H9 (cell line): Measurements from ENCODE around the gene DDX21. TPM values are rescaled to one million over a fixed set of nuclear protein-coding genes. Genes with fewer than 3 reads are reported as not detected.

Experiments used
- DNase-seq: peaks from one replicate; pipeline ENCODE4 v3.0.0-alpha.2; 2017
- H2AFZ ChIP-seq: one replicate; pipeline ENCODE4 v1.6.1; 2013; ENCODE audit warnings: mild to moderate bottlenecking, low read length, control low read depth, moderate library complexity
- H2AK5ac ChIP-seq: 2 replicates; pipeline ENCODE4 v1.6.1; 2013; ENCODE audit warnings: low read length, control low read depth, mixed read lengths; ENCODE audit not compliant: insufficient read length
- H2BK120ac ChIP-seq: one replicate; pipeline ENCODE4 v1.6.1; 2013; ENCODE audit warnings: low read depth, mild to moderate bottlenecking, low read length, control low read depth, inconsistent platforms; ENCODE audit not compliant: poor library complexity, severe bottlenecking
- H2BK12ac ChIP-seq: 2 replicates; pipeline ENCODE4 v1.6.1; 2013; ENCODE audit warnings: low read length, control low read depth, mixed read lengths, low read depth; ENCODE audit not compliant: insufficient read length
- H2BK15ac ChIP-seq: 2 replicates; pipeline ENCODE4 v1.6.1; 2013; ENCODE audit warnings: low read depth, low read length, control low read depth
- H2BK20ac ChIP-seq: one replicate; pipeline ENCODE4 v1.6.1; 2013; ENCODE audit warnings: low read depth, mild to moderate bottlenecking, low read length, control low read depth, inconsistent platforms; ENCODE audit not compliant: poor library complexity, severe bottlenecking
- H2BK5ac ChIP-seq: 2 replicates; pipeline ENCODE4 v1.6.1; 2013; ENCODE audit warnings: low read length, control low read depth, mixed read lengths; ENCODE audit not compliant: insufficient read length
- H3K14ac ChIP-seq: 2 replicates; pipeline ENCODE4 v1.6.1; 2013; ENCODE audit warnings: low read length, control low read depth; ENCODE audit not compliant: insufficient read depth
- H3K18ac ChIP-seq: 2 replicates; pipeline ENCODE4 v1.6.1; 2013; ENCODE audit warnings: low read depth, mild to moderate bottlenecking, mixed read lengths, low read length, control low read depth; ENCODE audit not compliant: insufficient read length
- H3K23ac ChIP-seq: 2 replicates; pipeline ENCODE4 v1.6.1; 2013; ENCODE audit warnings: low read length, control low read depth, mixed read lengths, low read depth; ENCODE audit not compliant: insufficient read length
- H3K23me2 ChIP-seq: 2 replicates; pipeline ENCODE4 v1.6.1; 2013; ENCODE audit warnings: low read depth, mild to moderate bottlenecking, mixed read lengths, low read length, control low read depth; ENCODE audit not compliant: insufficient read length, poor library complexity, severe bottlenecking
- H3K27ac ChIP-seq: 2 replicates; pipeline ENCODE4 v1.5.1; 2013; ENCODE audit warnings: low read length, control low read depth, mixed read lengths, low read depth; ENCODE audit not compliant: insufficient read length
- H3K27me3 ChIP-seq: 2 replicates; pipeline ENCODE4 v1.6.1; 2013; ENCODE audit warnings: low read length, control low read depth, inconsistent platforms; ENCODE audit not compliant: insufficient read depth
- H3K4ac ChIP-seq: 2 replicates; pipeline ENCODE4 v1.6.1; 2013; ENCODE audit warnings: low read depth, mild to moderate bottlenecking, control low read depth, inconsistent platforms, low read length, moderate library complexity
- H3K4me1 ChIP-seq: 2 replicates; pipeline ENCODE4 v1.6.1; 2013; ENCODE audit warnings: low read length, control low read depth, inconsistent platforms; ENCODE audit not compliant: insufficient read depth
- H3K4me2 ChIP-seq: 2 replicates; pipeline ENCODE4 v1.6.1; 2013; ENCODE audit warnings: low read length, control low read depth, mixed read lengths; ENCODE audit not compliant: insufficient read length, insufficient read depth
- H3K56ac ChIP-seq: 2 replicates; pipeline ENCODE4 v1.6.1; 2013; ENCODE audit warnings: low read depth, mild to moderate bottlenecking, mixed read lengths, low read length, control low read depth; ENCODE audit not compliant: insufficient read length
- H3K79me1 ChIP-seq: 2 replicates; pipeline ENCODE4 v1.6.1; 2013; ENCODE audit warnings: low read depth, mild to moderate bottlenecking, moderate library complexity, low read length, control low read depth, inconsistent platforms; ENCODE audit not compliant: insufficient read depth, poor library complexity, severe bottlenecking
- H3K79me2 ChIP-seq: 2 replicates; pipeline ENCODE4 v1.6.1; 2013; ENCODE audit warnings: low read length, control low read depth, inconsistent platforms; ENCODE audit not compliant: insufficient read depth
- H3K9ac ChIP-seq: 2 replicates; pipeline ENCODE4 v1.6.1; 2013; ENCODE audit warnings: low read length, control low read depth, mixed read lengths; ENCODE audit not compliant: insufficient read length; ENCODE audit errors: extremely low read depth
- H3K9me3 ChIP-seq: one replicate; pipeline ENCODE4 v1.6.1; 2013; ENCODE audit warnings: low read depth, low read length, inconsistent platforms; ENCODE audit not compliant: control insufficient read depth
- H3T11ph ChIP-seq: one replicate; pipeline ENCODE4 v1.6.1; 2013; ENCODE audit warnings: mild to moderate bottlenecking, low read length, control low read depth, inconsistent platforms
- H4K20me1 ChIP-seq: one replicate; pipeline ENCODE4 v1.6.1; 2013; ENCODE audit not compliant: control insufficient read depth, insufficient read length, insufficient read depth
- H4K5ac ChIP-seq: 2 replicates; pipeline ENCODE4 v1.6.1; 2013; ENCODE audit warnings: low read depth, mild to moderate bottlenecking, mixed read lengths, low read length, control low read depth; ENCODE audit not compliant: insufficient read length
- H4K8ac ChIP-seq: replicated peaks from 2 replicates; pipeline ENCODE4 v1.6.1; 2013; ENCODE audit warnings: low read length, control low read depth, mixed read lengths, low read depth; ENCODE audit not compliant: insufficient read length
- H4K91ac ChIP-seq: 2 replicates; pipeline ENCODE4 v1.6.1; 2013; ENCODE audit warnings: low read depth, mild to moderate bottlenecking, moderate library complexity, mixed read lengths, low read length, control low read depth; ENCODE audit not compliant: insufficient read length
- H3K27ac Mint-ChIP-seq, 3 experiments: 2 replicates in 2 of 3; 3 replicates in 1 of 3; pipeline ENCODE4 v1.8.0; 2020 to 2021; ENCODE audit warnings: mixed read lengths in 3 of 3, mild to moderate bottlenecking in 1 of 3, moderate library complexity in 1 of 3
- H3K27me3 Mint-ChIP-seq: 2 replicates; pipeline ENCODE4 v1.8.0; 2021; ENCODE audit warnings: low read depth, mild to moderate bottlenecking, moderate library complexity, mixed read lengths
- H3K36me3 Mint-ChIP-seq, 3 experiments: 2 replicates in 2 of 3; 3 replicates in 1 of 3; pipeline ENCODE4 v1.8.0; 2020 to 2021; ENCODE audit warnings: low read depth in 3 of 3, mixed read lengths in 3 of 3; ENCODE audit not compliant: insufficient read depth in 1 of 3
- H3K4me1 Mint-ChIP-seq, 2 experiments: 2 replicates each; pipeline ENCODE4 v1.8.0; 2020; ENCODE audit warnings: mixed read lengths in 2 of 2
- H3K4me3 Mint-ChIP-seq, 2 experiments: 2 replicates in 1 of 2; 3 replicates in 1 of 2; pipeline ENCODE4 v1.8.0; 2020 to 2021; ENCODE audit warnings: mild to moderate bottlenecking in 2 of 2, mixed read lengths in 2 of 2, moderate library complexity in 1 of 2
- H3K9me3 Mint-ChIP-seq, 2 experiments: 2 replicates in 1 of 2; 3 replicates in 1 of 2; pipeline ENCODE4 v1.8.0; 2020; ENCODE audit warnings: mild to moderate bottlenecking in 2 of 2, mixed read lengths in 2 of 2, moderate library complexity in 1 of 2
- CTCF ChIP-seq: fragments of 200-600 bp; sonication (generic); conservative IDR thresholded peaks from 3 replicates; pipeline ENCODE4 v1.8.0; 2021; ENCODE audit warnings: antibody characterized with exemption, mild to moderate bottlenecking
- WGBS: extraction: QIAGEN DNeasy Blood & Tissue Kit; methylation state at CpG from one replicate; pipeline ENCODE4 v1.1.7; 2013; ENCODE audit warnings: missing lambda C conversion rate, low lambda C conversion rate, mixed read lengths; ENCODE audit not compliant: insufficient read length; ENCODE audit errors: extremely low coverage; 5-methylcytosine and 5-hydroxymethylcytosine counted together
- total RNA-seq: library from RNA; stranded (reverse); gene quantifications from 2 replicates; pipeline ENCODE4 v1.2.1, GENCODE V29; 2021

The DDX21 gene
- total RNA-seq, 1 experiment from 2014 or later, result 180 TPM

GRCh38 chr10:68938117-68938516, 17.9 kb upstream of the DDX21 start:
- no peaks in the 10 kb centered on the region for H3K27me3 ChIP-seq
- H2AFZ ChIP-seq, result no peak overlapping the region
- no peak overlapping the region for H2BK120ac ChIP-seq
- H3K4me1 Mint-ChIP-seq, result no peaks in the 10 kb centered on the region
- H2BK15ac ChIP-seq, result no peak overlapping the region
- no peaks in the 10 kb centered on the region for H3K79me1 ChIP-seq
- peak overlapping the region in 1 of 3 experiments; percentile 22; a peak in 1 of 7 replicates for H3K27ac Mint-ChIP-seq
- H3K23me2 ChIP-seq, result no peaks in the 10 kb centered on the region
- no peak overlapping the region for H3K4me2 ChIP-seq
- no peaks in the 10 kb centered on the region for H3K27me3 Mint-ChIP-seq
- H3K9ac ChIP-seq, result no peak overlapping the region
- no peak overlapping the region for H3K4me3 Mint-ChIP-seq
- no peak overlapping the region for H3K56ac ChIP-seq
- H3K4me1 ChIP-seq, result no peaks in the 10 kb centered on the region
- H2BK5ac ChIP-seq, result no peak overlapping the region
- H3K36me3 Mint-ChIP-seq, result peaks cover 10 to 52% (median 44%) of the 10 kb centered on the region in 3 experiments; a peak in 6 of 7 replicates
- no peak overlapping the region for H3K4ac ChIP-seq
- H4K20me1 ChIP-seq, result no peaks in the 10 kb centered on the region
- no peak overlapping the region for H2BK12ac ChIP-seq
- H3K9me3 Mint-ChIP-seq, result no peaks in the 10 kb centered on the region
- no peak overlapping the region for H2BK20ac ChIP-seq
- H3K27ac ChIP-seq, result no peak overlapping the region
- no peaks in the 10 kb centered on the region for H3K9me3 ChIP-seq
- no peak for DNase-seq
- TF ChIP-seq CTCF, result no peak
- no peak overlapping the region for H2AK5ac ChIP-seq
- H3K23ac ChIP-seq, result no peak overlapping the region
- no peak overlapping the region for H4K8ac ChIP-seq
- H3K18ac ChIP-seq, result no peak overlapping the region
- no peak overlapping the region for H4K5ac ChIP-seq
- no peak overlapping the region for H4K91ac ChIP-seq
- no peaks in the 10 kb centered on the region for H3K79me2 ChIP-seq
- H3T11ph ChIP-seq, result no peak overlapping the region
- no peak overlapping the region for H3K14ac ChIP-seq
- no CpG with 5 or more reads among the region's 2 CpGs for WGBS
